Transverse colon (tissue), 3 donors: Measurements from ENCODE around the gene MEGF10.

Experiments used
- POLR2A ChIP-seq: fragments of 450-650 bp; IDR thresholded peaks from one replicate; pipeline ENCODE4 v1.6.1; 2016; ENCODE audit warnings: antibody characterized with exemption, mild to moderate bottlenecking, moderate library complexity
- TF ChIP-seq, protein P1 (sequence below), 5 experiments: fragments of 200-600 bp in 3 of 5; fragments of 450-650 bp in 2 of 5; sonication (generic) in 3 of 5; IDR thresholded peaks; 1 replicate in 2 of 5; 2 replicates in 3 of 5; pipeline ENCODE4 v1.5.1; 2016 to 2017; ENCODE audit warnings: antibody characterized with exemption in 5 of 5, inconsistent platforms in 3 of 5, mild to moderate bottlenecking in 2 of 5, moderate library complexity in 1 of 5

DNA sequence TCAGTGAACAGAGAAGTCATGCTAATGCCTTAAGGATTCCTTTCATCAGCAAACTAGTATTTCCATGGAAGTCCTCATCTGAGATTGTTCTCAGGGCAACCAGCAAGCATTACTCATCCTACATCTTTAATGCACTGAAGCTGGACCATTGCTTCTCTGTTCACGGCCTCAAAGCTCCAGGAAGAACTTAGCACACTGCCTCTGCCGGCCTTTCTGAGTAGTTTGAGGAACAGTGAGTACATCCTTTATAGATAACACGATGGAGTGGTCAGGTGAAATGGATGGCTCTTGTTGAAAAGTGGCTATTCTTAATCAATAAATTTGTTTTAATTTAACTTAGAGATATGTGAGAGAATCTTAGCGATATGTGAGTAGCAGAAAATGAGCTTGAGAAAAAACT lies 35.8 kb downstream of the MEGF10 start:
- TF ChIP-seq, protein P1, sequence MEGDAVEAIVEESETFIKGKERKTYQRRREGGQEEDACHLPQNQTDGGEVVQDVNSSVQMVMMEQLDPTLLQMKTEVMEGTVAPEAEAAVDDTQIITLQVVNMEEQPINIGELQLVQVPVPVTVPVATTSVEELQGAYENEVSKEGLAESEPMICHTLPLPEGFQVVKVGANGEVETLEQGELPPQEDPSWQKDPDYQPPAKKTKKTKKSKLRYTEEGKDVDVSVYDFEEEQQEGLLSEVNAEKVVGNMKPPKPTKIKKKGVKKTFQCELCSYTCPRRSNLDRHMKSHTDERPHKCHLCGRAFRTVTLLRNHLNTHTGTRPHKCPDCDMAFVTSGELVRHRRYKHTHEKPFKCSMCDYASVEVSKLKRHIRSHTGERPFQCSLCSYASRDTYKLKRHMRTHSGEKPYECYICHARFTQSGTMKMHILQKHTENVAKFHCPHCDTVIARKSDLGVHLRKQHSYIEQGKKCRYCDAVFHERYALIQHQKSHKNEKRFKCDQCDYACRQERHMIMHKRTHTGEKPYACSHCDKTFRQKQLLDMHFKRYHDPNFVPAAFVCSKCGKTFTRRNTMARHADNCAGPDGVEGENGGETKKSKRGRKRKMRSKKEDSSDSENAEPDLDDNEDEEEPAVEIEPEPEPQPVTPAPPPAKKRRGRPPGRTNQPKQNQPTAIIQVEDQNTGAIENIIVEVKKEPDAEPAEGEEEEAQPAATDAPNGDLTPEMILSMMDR (IDR thresholded peaks at IDR 0.05) = no peak
- no peak for TF ChIP-seq POLR2A
